ENCODE measurements around the gene TTC27. TPM values are rescaled to one million over a fixed set of nuclear protein-coding genes. Genes with fewer than 3 reads are reported as not detected.
"Not testable (repeated sequence)": the region's sequence is repeated elsewhere in the genome, so short reads cannot be mapped to it uniquely, and the experiment has no call there.

Gene TTC27
- total RNA-seq, 1 donor from 2014 or later, result 26.5 TPM

GRCh38 chr2:32720771-32721170, 92.9 kb downstream of the TTC27 start:
- no peak for DNase-seq

- DNase-seq, result no peak
Observed at GRCh38 chr2:32721376-32721775, 93.5 kb downstream of the TTC27 start.

- no peak for DNase-seq
Observed at GRCh38 chr2:32723467-32724079, 95.7 kb downstream of the TTC27 start.

DNA sequence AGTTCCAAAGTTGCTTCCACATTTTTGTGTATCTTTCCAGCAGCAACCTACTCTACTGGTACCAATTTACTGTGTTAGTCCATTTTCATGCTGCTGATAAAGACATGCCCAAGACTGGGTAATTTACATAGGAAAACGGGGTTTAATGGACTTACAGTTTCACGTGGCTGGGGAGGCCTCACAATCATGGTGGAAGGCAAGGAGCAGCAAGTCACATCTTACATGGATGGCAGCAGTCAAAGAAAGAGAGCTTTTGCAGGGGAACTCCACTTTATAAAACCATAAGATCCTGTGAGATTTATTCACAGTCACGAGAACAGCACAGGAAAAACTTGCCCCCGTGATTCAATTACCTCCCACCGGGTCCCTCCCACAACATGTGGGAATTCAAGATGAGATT, 98.8 kb downstream of the TTC27 start:
- DNase-seq, result not testable (repeated sequence)

- no peak for DNase-seq
Observed at GRCh38 chr2:32727157-32727556, 99.3 kb downstream of the TTC27 start.

DNA sequence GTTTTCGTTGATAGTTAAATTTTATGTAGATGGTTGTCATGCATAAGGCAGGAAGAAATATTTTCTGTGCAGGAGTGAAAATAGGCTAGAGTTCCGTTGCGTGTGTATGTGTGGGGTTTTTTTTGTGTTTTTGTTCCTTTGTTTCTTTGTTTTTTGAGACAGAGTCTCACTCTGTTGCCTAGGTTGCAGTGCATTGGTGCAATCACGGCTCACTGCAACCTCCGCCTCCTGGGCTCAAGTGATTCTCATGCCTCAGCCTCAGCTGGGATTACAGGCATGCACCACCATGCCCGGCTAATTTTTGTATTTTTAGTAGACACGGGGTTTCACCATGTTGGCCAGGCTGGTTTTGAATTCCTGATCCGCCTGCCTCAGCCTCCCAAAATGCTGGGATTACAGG, 103.1 kb downstream of the TTC27 start:
- not testable (repeated sequence) for DNase-seq

GRCh38 chr2:32732120-32732519, 104.3 kb downstream of the TTC27 start:
- DNase-seq, result no peak

GRCh38 chr2:32732912-32733472, 105.1 kb downstream of the TTC27 start:
- no peak for DNase-seq

GRCh38 chr2:32735348-32735747, 107.5 kb downstream of the TTC27 start:
- DNase-seq, result no peak

GRCh38 chr2:32738939-32739338, 111.1 kb downstream of the TTC27 start:
- no peak for DNase-seq

DNA sequence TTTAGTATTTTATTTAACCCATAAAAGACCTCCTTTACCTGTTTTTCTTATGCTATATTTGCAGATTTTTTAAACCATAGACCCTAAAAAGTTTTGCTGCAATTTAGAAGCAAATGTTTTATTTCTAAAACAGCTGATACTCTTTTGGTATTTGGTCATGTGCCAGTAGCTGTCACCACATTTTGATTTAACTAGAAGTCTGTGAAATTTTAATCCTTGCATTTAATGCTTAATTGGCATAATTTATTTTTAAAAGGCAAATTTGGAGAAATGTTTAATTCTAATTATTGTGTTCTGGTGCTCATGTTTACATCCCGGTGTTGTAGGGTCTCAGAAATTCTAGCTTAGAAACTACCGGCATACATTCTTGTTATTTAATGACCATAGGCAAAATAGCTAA, 111.8 kb downstream of the TTC27 start:
- no peak for DNase-seq

GRCh38 chr2:32741575-32741974, 113.7 kb downstream of the TTC27 start:
- no peak for DNase-seq

- peak; percentile 19 for DNase-seq
Observed at GRCh38 chr2:32742376-32742775, 114.5 kb downstream of the TTC27 start.

- DNase-seq, result no peak
Observed at GRCh38 chr2:32743480-32744236, 115.8 kb downstream of the TTC27 start.

DNA sequence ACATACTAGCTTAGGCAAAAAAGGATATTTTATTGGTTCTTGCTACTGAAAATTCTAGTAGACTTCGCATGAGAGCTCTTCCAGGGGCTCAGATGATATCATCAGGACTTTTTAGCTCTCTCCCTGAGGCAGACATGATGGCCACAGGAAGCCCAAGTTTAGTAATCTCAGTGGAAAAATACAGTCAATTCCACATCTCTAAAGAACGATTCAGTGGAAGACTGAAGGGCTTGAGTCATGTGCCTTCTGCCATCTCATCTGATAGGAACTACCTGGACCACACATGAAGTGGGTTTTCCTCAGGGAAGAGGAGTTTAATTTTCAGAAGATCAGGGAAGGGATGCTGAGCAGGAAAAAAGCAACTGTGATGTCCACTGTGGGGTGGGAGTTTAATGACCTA, 117.3 kb downstream of the TTC27 start:
- DNase-seq, result no peak

- DNase-seq, result no peak
Observed at GRCh38 chr2:32745675-32746074, 117.8 kb downstream of the TTC27 start.

DNA sequence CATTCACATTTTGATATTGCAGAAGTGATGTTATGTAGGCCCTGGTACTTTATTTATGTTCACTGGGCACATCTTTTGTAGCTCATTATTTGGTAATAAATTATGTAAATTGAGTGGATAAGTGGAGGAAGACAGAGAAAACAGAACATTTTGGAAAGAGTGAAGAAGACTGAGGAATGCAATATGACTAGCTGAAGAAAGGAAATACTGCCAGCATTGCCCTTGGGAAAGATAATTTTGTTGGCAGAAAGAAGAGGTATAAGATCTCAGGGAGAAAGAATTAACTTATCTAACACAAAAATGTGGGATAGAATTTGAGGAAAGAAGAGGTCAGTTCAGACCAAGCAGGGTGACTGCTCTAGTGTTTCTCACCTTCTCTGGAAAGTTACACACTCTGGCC, 118.8 kb downstream of the TTC27 start:
- DNase-seq, result no peak

DNA sequence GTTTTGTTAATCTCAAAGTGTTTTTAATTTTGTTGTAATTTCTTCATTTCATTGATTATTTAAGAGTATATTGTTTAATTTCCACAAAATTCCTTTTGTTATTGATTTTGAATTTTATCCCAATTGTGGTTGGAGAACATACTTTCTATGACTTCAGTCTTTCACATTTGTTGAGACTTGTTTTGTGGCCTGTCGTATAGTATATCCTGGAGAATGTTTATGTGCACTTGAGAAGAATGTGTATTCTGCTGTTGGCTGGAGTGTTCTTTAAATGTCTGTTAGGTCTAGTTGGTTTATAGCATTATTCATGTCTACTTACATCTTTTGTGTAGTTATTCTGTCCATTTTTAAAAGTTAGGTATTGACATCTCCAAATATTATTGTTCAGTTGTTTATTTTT, 120.3 kb downstream of the TTC27 start:
- DNase-seq, result no peak

DNA sequence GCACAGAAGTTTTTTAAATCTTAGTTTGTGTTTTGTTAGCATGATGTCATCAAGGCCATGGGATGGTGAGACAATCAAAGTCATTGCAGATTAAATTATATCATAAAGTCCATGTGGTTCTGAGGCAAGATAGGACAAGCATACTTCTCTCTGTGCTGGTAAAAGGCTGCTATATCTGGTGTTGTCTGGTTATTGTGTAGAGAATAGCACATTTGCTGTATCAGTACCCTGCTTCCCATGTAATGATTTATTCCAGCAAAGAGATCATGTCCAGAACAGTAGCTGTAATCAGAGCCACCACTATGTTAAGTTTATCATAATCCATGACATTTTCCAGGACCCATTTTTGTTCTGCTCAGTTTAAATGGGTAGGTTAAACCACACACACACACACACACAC, 123.0 kb downstream of the TTC27 start:
- no peak for DNase-seq

DNA sequence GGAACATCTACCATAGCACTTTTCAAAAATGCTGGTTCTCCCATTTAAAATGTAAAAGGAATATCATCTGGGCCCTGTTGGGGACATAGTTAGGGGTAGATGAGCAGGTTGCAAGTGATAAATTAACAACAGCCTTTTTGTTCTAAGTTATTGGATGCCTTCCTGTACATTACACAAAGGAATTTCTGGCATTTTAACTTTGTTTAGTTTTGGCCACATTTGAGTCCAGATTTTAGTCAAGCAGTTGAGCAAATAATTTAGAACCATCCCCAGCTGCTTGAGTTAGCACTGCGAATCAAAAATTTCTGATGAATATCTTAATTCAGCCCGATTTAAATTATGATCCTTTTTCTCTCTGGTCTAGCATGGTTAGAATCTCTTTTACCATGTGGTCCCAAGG, 124.4 kb downstream of the TTC27 start:
- DNase-seq, result peak; percentile 13

DNA sequence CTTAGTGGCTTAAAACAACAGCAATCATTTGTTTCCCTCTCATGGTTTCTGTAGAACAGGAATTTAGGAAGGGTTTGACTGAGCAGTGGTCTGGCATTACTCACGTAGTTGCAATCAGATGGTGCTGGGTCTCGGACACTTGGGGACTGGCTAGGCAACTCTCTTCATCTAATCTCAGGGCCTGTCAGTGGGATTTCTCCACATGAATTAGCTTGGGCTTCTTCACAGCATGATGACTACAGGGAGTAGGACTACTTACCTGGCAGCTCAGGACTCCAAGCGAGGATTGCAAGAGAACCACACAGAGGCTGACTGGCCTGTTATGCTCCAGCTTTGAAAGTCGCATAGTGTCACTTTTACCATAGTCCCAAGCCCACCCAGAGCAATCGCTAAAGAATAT, 125.1 kb downstream of the TTC27 start:
- DNase-seq, result no peak

GRCh38 chr2:32754676-32755075, 126.8 kb downstream of the TTC27 start:
- DNase-seq, result not testable (repeated sequence)

GRCh38 chr2:32755666-32756065, 127.8 kb downstream of the TTC27 start:
- DNase-seq, result no peak

Data from tongue (tissue), 2 donors.